Stimulated activated CD4-positive, alpha-beta T cell treated with anti-CD3 and anti-CD28 coated beads, Interleukin-2, amount 100 ng/mL, for 48 hours (primary cell): ENCODE results near the gene CACNB2.
A peak's percentile ranks its signal among the peaks of the same experiment; 100 is the strongest.
"Not testable (repeated sequence)": the region's sequence is repeated elsewhere in the genome, so short reads cannot be mapped to it uniquely, and the experiment has no call there.

Experiments used
- DNase-seq, 2 donors: peaks; one replicate each; pipeline ENCODE4 v3.0.0-alpha.2; 2020

Gene CACNB2

GRCh38 chr10:18202680-18203460 is 62.6 kb downstream of the CACNB2 start:
- no peak for DNase-seq

DNA sequence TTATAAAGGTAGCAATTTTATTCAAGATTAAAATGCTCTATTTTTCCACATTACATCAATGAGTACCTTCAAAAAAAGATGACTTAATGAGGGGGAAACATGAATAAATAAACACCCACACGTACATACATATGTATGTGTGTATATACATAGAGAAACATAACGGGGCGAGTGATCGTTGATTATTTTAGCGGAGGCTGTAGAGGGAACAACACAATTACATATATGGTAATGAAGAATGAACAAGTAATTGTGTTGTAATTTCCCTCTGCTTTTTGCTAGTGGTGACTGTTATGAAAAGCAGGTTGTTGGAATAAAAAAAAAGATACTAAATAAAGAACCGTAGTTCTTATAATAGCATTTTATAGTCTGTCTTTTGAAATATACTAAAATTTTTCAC is 63.2 kb downstream of the CACNB2 start:
- DNase-seq = no peak

GRCh38 chr10:18204039-18204835 is 64.0 kb downstream of the CACNB2 start:
- no peak for DNase-seq

DNA sequence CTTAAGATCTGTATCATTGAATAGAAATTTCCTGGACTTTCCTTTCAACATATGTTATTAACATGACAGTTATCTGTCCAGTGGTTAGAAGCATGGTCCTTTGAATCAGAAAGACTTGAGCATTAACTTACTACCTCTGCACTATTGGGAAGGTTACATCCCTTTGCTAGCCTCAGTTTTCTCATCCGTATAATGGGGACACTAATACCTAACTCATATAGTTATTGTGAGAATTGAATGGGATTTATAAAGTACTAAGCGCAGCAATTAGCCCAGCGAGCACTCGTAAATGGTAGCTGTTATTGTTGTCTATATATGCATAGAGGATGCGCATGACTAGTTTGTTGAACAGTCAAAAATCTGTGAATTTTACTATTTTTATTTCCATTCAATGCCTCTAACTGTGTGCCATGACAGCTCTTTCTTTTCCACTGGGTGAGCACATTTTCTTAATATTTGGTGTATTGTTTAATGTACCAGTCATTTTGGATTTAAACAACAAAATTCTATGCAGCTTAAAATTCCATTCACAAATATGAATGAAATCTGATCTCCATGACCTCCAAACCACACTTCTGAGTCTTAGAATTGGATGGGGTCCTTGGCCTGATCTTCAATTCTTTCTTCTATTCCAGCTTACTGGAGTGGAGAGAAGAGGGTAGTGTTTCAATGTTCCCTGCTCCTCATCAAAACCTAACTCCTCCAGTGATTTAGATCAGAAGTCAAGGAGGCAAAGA is 65.0 kb downstream of the CACNB2 start:
- no peak for DNase-seq

- DNase-seq = not testable (repeated sequence)
Observed at GRCh38 chr10:18208186-18208585, 68.0 kb downstream of the CACNB2 start.

DNA sequence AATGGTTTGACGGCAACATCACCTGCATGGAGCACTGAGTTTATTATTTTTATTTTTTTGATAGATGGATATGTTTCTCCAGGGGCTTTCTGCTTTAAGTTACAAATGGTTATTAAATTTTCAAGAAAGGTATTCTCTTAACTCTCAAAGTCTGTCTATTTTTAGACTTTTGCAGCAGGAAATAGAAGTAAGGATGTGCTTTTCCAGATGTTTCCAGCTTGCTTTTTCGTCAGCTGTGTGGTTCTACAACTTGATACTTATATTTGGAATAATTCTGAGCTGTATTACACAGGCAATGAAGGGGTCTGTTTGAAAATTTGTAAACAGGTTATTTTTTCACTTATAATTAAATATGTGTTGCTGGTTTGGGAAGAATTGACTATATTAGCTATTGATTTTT is 69.0 kb downstream of the CACNB2 start:
- no peak for DNase-seq

DNA sequence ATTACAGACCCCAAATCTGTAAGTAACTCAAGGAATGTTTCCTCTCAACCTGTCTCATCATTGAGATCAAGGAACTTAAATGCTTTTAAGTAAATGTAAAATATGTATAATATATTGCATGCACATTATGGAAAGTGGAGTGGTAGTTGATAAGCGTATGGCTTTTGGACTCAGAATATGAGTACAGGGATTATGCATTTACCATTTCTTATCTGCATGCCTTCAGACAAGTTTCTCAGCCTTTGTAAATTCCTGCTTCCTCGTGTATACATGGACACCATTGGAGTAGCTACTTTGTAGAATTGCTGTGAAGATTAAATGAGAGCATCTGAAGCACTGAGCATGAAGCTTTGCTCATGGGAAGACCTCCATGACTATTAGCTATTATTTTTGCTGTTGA is 70.5 kb downstream of the CACNB2 start:
- no peak for DNase-seq

- no peak for DNase-seq
Observed at GRCh38 chr10:18211862-18212261, 71.6 kb downstream of the CACNB2 start.

DNA sequence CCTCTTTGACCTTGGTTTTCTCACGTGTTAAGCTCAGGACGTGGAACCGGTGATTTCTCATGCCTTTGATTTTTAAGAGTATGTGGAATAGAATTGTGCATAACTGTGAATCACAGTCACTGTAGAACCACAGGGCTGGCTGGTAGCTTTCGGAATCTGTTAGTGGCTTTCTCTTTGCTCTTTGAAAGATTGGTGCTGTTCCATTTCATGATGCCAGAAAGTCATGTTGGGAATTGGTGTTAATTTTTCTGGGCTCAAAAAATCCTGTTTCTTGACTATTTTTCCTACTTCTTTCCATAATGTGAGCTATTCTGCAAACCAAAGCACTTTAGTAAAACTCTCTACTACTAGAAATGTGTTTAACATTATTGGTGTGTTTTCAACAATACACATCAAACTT is 73.0 kb downstream of the CACNB2 start:
- no peak for DNase-seq

- DNase-seq = peak; percentile 7
Observed at GRCh38 chr10:18214691-18215563, 74.7 kb downstream of the CACNB2 start.

DNA sequence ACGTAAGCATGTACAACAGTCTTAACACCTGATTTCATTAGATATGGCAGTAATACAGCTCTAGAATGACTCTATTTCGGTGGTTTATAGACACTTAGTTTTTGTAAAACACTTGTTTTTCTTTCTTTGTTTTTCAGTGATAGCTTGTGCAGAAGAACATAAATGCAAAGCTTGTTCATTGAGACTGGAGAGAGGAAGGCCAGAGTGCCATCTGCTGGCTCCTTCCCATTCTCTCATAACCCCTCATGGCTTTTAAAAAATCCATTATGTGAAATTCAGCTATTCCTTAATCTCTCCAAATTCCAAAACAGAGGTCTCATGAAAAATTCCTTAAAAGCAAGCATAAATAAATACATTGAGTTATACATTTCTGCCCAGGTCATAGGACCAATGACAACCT is 76.3 kb downstream of the CACNB2 start:
- no peak for DNase-seq

DNA sequence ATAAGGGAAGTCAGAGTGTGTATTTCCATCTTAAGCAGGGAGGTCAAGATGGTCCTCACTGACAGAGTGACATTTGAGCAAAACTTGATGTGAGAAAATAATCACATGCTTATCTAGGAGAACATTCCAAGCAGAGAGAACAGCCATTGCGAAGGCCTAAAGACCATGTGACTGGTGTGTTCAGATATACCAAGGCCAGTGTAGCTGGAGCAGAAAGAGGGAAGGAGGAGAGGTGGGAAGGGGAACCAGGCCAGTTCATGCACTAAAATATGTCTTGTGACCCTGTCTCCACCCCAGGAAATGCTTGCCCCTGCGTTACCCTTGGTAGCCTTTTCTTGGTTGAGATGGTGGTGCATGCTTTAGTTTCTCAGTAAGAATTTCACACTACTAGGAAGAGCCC is 77.4 kb downstream of the CACNB2 start:
- DNase-seq = no peak

GRCh38 chr10:18219146-18219545 is 78.9 kb downstream of the CACNB2 start:
- no peak for DNase-seq

GRCh38 chr10:18221123-18221522 is 80.9 kb downstream of the CACNB2 start:
- no peak for DNase-seq

DNA sequence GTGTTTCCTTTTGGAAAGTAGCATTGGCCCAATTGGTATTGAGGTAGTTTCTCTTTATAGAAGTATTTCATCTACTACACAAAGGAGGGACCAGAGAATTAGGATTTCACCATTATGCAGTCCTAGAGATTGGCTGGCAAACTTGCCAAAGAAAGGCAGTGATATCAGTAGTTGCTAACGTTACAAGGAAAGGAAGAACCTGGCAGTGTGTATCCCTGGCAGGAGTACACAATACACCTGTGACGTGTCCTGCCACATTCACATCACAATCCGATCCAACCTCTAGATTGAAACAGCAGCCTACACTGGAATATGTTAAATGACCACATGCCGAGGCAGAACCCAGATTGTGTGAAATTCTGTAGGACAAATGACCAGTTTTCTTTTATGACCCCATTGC is 81.7 kb downstream of the CACNB2 start:
- DNase-seq = no peak

- no peak for DNase-seq
Observed at GRCh38 chr10:18222866-18223265, 82.6 kb downstream of the CACNB2 start.

- no peak for DNase-seq
Observed at GRCh38 chr10:18223898-18224297, 83.7 kb downstream of the CACNB2 start.

GRCh38 chr10:18224626-18225445 is 84.6 kb downstream of the CACNB2 start:
- no peak for DNase-seq

DNA sequence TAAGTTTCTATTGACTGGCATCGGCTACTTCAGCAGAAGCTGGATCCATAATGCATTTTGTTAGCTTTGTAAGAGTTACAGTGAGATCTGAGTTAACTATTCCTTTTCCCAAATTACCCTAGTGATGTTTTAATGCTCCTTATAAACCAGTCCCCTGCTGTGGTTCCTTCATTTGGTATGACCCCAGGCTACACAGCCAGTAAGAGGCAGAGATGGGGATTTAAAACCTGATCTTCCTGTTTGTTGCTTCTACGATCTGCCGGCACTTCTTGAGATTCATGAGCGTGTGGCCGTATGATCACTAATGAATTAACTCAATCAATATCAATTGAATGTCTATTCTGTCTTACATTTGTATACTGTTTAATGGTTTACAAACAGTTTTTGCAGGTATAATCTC is 86.1 kb downstream of the CACNB2 start:
- no peak for DNase-seq

GRCh38 chr10:18229826-18230225 is 89.6 kb downstream of the CACNB2 start:
- no peak for DNase-seq

DNA sequence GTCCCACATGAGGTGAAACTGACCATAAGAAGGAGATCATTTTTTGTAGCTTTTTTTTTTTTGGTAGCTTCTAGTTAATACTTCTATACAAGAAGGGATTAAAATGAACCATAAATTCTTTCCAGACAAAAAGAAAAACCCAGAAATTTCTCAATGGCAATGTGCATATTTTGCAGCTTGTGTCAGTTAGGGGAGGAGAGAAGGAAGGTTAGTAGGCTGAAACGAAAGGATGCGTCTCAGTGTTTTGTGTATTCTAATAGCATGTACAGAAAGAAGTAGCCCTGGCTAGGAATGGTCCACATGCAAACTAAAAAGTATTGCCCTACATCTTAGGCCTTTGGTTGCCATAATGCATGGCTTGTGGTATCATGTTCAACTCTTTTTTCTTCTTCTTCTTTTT is 90.6 kb downstream of the CACNB2 start:
- DNase-seq = no peak

- DNase-seq = no peak
Observed at GRCh38 chr10:18231480-18231879, 91.3 kb downstream of the CACNB2 start.
